Tibial nerve (tissue), 4 donors: ENCODE results near the gene DENND10. TPM values are rescaled to one million over a fixed set of nuclear protein-coding genes. Genes with fewer than 3 reads are reported as not detected.
A peak's percentile ranks its signal among the peaks of the same experiment; 100 is the strongest.

Experiments used
- DNase-seq, 2 donors: peaks; one replicate each; pipeline ENCODE4 v3.0.0-alpha.2; 2019; ENCODE audit warnings: low spot score in 2 of 2
- H3K27ac ChIP-seq, 4 donors: fragments of 200-600 bp; sonication (generic) in 3 of 4; one replicate each; pipeline ENCODE4 v1.5.1; 2017 to 2019; ENCODE audit warnings: mild to moderate bottlenecking in 1 of 4
- H3K27me3 ChIP-seq, 2 donors: fragments of 200-600 bp; sonication (generic) in 1 of 2; one replicate each; pipeline versions ENCODE4 v1.5.1 to v1.6.0; 2017 to 2019
- H3K36me3 ChIP-seq, 3 donors: fragments of 200-600 bp; sonication (generic); one replicate each; pipeline ENCODE4 v1.5.1; 2018 to 2019
- H3K4me1 ChIP-seq, 4 donors: fragments of 200-600 bp; sonication (generic) in 3 of 4; one replicate each; pipeline ENCODE4 v1.5.1; 2017 to 2019
- H3K4me3 ChIP-seq, 4 donors: fragments of 200-600 bp; sonication (generic) in 3 of 4; one replicate each; pipeline ENCODE4 v1.5.1; 2017 to 2019; ENCODE audit warnings: mild to moderate bottlenecking in 1 of 4, moderate library complexity in 1 of 4
- H3K9me3 ChIP-seq, 4 donors: fragments of 200-600 bp; sonication (generic) in 3 of 4; one replicate each; pipeline ENCODE4 v1.5.1; 2017 to 2019
- EP300 ChIP-seq, 2 donors: sonication (generic); formaldehyde crosslinking; IDR thresholded peaks; one replicate each; pipeline ENCODE4 v1.6.1; 2017; ENCODE audit warnings: antibody characterized with exemption in 2 of 2, mild to moderate bottlenecking in 1 of 2
- POLR2A ChIP-seq, 2 donors: fragments of 450-650 bp; IDR thresholded peaks; one replicate each; pipeline ENCODE4 v1.6.1; 2017; ENCODE audit warnings: antibody characterized with exemption in 2 of 2, mild to moderate bottlenecking in 2 of 2, moderate library complexity in 2 of 2
- WGBS, 2 donors: methylation state at CpG; one replicate each; pipeline ENCODE4 v1.1.5; 2018; 5-methylcytosine and 5-hydroxymethylcytosine counted together
- total RNA-seq, 4 donors: library from RNA; depleted of rRNA; stranded (reverse); fragments of >200 nt; gene quantifications; one replicate each; pipeline ENCODE4 v1.1.0, GENCODE V29; 2016
- TF ChIP-seq, protein P1 (sequence below), 5 experiments: fragments of 200-600 bp in 3 of 5; fragments of 450-650 bp in 2 of 5; sonication (generic) in 3 of 5; IDR thresholded peaks; one replicate each; pipeline ENCODE4 v1.5.1; 2016 to 2019; ENCODE audit warnings: antibody characterized with exemption in 5 of 5, mild to moderate bottlenecking in 3 of 5, moderate library complexity in 2 of 5

The DENND10 gene
- total RNA-seq, 4 donors from 2014 or later = 23.3 to 51.0 (median 43.4) TPM

DNA sequence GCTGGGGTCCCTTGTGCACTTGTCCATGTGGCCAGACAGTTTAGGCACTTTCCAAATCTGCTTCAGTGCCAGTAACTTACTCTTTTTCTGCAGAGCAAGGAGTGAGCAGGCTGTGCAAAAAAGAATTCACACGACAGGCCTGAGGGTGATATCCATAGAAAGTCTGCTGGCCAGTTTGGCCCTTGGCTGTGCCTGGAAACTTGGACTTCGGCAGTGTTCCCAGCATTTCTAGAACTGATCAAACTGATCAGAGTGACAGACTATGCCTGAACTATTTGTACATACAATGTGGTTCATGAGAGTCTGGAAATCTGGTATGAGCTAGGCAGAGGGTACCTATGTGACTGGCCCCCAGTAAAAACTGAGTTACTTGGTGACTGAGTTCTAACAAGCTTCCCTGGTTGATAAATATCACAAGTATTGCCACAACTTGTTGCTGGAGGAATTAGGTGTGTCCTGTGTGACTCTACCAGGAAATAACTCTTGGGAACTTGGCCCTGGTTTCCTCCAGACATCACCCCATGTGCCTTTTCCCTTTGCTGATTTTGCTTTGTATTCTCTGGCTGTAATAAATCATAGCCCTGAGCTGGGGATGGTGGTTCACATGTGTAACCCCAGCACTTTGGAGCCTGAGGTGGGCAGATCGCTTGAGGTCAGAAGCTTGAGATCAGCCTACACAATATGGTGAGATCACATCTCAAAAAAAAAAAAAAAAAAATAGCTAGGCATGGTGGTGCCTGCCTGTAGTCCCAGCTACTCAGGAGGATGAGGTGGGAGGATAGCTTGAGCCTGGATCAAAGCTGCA lies 3.3 kb upstream of the DENND10 start:
- Histone ChIP-seq H3K9me3 (no peaks in the 10 kb centered on the region), H3K4me3 (no peak overlapping the region), H3K36me3 (no peaks in the 10 kb centered on the region), H3K4me1 (peaks cover 0 to 11% (median 10%) of the 10 kb centered on the region in 4 donors), H3K27me3 (no peaks in the 10 kb centered on the region), H3K27ac (peak overlapping the region in 1 of 4 donors; percentile 43)
- TF ChIP-seq EP300 (IDR thresholded peaks at IDR 0.05) = no peak
- TF ChIP-seq POLR2A (IDR thresholded peaks at IDR 0.05) = no peak
- TF ChIP-seq, protein P1, sequence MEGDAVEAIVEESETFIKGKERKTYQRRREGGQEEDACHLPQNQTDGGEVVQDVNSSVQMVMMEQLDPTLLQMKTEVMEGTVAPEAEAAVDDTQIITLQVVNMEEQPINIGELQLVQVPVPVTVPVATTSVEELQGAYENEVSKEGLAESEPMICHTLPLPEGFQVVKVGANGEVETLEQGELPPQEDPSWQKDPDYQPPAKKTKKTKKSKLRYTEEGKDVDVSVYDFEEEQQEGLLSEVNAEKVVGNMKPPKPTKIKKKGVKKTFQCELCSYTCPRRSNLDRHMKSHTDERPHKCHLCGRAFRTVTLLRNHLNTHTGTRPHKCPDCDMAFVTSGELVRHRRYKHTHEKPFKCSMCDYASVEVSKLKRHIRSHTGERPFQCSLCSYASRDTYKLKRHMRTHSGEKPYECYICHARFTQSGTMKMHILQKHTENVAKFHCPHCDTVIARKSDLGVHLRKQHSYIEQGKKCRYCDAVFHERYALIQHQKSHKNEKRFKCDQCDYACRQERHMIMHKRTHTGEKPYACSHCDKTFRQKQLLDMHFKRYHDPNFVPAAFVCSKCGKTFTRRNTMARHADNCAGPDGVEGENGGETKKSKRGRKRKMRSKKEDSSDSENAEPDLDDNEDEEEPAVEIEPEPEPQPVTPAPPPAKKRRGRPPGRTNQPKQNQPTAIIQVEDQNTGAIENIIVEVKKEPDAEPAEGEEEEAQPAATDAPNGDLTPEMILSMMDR (IDR thresholded peaks at IDR 0.05) = no peak
- WGBS, 2 donors = 81 to 83% methylated on average over 3 of the region's 3 CpGs
- no peak for DNase-seq

DNA sequence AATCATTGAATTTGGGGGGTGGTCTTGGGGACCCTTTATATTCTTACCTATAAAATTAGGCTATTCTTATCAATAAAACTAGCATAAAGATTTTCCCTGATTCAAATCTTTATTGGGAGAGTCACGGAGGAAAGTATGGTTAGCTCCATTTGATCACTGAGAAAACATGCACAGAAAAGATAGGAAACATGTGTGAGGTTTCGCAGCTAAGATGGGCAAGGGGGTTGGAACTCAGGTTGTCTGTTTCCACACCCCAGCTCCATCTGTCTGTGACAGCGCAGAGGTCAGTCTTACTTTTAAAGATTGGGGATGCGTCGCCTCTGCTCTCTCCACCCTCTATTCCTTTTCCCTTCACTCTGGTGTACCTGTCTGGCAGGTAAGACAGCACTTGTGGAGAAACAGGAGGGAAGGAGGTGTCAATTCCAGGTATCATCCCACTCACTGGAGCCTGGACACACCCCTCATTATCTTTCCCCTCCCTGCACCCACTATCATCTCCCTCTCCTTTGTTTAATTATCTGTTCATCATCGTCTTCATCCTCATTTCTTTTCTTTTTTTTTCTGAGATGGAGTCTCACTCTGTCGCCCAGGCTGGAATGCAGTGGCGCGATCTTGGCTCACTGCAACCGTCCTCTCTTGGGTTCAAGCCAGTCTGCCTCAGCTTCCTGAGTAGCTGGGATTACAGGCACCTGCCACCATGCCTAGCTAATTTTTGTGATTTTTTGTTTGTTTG lies 2.4 kb upstream of the DENND10 start:
- no peak overlapping the region for H3K4me3 ChIP-seq
- 68 to 70% methylated on average over 10 of the region's 10 CpGs for WGBS, 2 donors

DNA sequence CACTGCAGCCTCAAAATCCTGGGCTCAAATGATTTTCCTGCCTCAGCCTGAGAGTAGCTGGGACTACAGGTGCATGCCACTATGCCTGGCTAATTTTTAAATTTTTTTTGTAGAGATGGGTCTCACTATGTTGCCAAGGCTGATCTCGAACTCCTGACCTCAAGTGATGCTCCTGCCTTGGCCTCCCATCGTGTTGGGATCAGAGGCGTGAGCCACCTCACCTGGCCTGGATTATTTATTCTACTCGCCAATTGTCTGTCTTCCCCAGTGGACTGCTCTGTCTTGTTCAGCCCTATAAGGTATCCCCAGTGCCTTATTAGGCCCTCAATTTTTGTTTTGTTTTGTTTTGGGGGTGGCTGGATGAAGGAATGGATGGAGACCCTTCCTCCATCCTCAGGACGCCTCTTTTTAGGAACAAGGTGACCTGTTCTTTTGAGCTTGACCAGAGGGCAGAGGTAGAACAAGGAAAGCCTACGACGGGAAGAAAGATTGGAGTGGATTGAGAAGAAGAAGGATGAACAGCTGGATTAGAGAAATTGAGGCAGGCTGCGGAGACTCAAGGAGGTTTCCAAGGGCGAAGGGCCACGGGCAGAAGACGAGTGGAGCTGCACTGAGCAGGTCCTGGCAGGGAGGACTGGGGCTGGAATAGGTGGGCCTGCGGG lies 541 bp upstream of the DENND10 start:
- no peak for DNase-seq
- Histone ChIP-seq H3K27me3 (no peaks in the 10 kb centered on the region), H3K4me1 (peaks cover 0 to 13% (median 10%) of the 10 kb centered on the region in 4 donors), H3K36me3 (peaks cover 0 to 5% (median 0%) of the 10 kb centered on the region in 3 donors), H3K9me3 (no peaks in the 10 kb centered on the region), H3K4me3 (peak overlapping the region in 2 of 4 donors; percentile 97 to 99), H3K27ac (peak overlapping the region; percentile 48 to 88 (median 74))
- 59 to 64% methylated on average over 11 to 12 of the region's 12 CpGs for WGBS, 2 donors
- TF ChIP-seq POLR2A (IDR thresholded peaks at IDR 0.05) (no peak), EP300 (IDR thresholded peaks at IDR 0.05) (no peak)
- TF ChIP-seq, protein P1 (IDR thresholded peaks at IDR 0.05) = no peak

More for the DNA sequence above, 2.4 kb upstream of the DENND10 start:
- no peaks in the 10 kb centered on the region for H3K36me3 ChIP-seq
- H3K27ac ChIP-seq = peak overlapping the region in 1 of 4 donors; percentile 43
- peaks cover 0 to 13% (median 10%) of the 10 kb centered on the region in 4 donors for H3K4me1 ChIP-seq
- DNase-seq = no peak
- no peaks in the 10 kb centered on the region for H3K9me3 ChIP-seq
- TF ChIP-seq POLR2A (IDR thresholded peaks at IDR 0.05) (no peak), EP300 (IDR thresholded peaks at IDR 0.05) (no peak)
- TF ChIP-seq, protein P1 (IDR thresholded peaks at IDR 0.05) = no peak
- H3K27me3 ChIP-seq = no peaks in the 10 kb centered on the region

DNA sequence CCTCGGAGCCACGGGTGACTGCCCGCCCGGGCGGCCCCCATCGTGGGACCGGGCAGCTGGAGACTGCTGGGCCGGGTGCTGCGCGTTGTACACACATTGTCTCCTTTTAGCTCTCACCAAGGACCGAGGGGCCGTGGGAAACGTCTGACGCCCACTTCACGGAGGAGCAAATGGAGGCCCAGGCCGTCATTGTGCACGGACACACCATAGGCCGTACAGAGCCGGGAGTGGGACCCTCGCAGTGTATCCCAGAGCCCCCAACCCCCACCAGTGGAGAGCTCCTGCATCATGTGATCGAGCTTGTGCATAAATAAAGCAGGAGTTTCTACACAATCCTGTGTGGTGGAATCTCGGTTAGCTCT lies 722 bp downstream of the DENND10 start:
- Histone ChIP-seq H3K27me3 (no peaks in the 10 kb centered on the region), H3K4me1 (peaks cover 0 to 13% (median 10%) of the 10 kb centered on the region in 4 donors), H3K27ac (peak overlapping the region in 1 of 4 donors; percentile 88), H3K36me3 (peaks cover 0 to 18% (median 4%) of the 10 kb centered on the region in 3 donors), H3K9me3 (no peaks in the 10 kb centered on the region), H3K4me3 (peak overlapping the region; percentile 58 to 99 (median 88))
- DNase-seq = peak in 1 of 2 donors; percentile 5
- 2 to 3% methylated on average over 17 of the region's 22 CpGs for WGBS, 2 donors
- TF ChIP-seq, protein P1 (IDR thresholded peaks at IDR 0.05) = no peak
- no peak for TF ChIP-seq POLR2A (IDR thresholded peaks at IDR 0.05)
- TF ChIP-seq EP300 (IDR thresholded peaks at IDR 0.05) = no peak
